GM12873 (cell line): ENCODE measurements around the gene CMIP.

Experiments
- CTCF ChIP-seq: IDR thresholded peaks from 2 replicates; pipeline ENCODE4 v1.5.1; 2012; ENCODE audit warnings: low read depth, mild to moderate bottlenecking, moderate library complexity, low read length, control low read depth; ENCODE audit not compliant: insufficient read depth; ENCODE audit errors: missing control alignments

The CMIP gene

DNA sequence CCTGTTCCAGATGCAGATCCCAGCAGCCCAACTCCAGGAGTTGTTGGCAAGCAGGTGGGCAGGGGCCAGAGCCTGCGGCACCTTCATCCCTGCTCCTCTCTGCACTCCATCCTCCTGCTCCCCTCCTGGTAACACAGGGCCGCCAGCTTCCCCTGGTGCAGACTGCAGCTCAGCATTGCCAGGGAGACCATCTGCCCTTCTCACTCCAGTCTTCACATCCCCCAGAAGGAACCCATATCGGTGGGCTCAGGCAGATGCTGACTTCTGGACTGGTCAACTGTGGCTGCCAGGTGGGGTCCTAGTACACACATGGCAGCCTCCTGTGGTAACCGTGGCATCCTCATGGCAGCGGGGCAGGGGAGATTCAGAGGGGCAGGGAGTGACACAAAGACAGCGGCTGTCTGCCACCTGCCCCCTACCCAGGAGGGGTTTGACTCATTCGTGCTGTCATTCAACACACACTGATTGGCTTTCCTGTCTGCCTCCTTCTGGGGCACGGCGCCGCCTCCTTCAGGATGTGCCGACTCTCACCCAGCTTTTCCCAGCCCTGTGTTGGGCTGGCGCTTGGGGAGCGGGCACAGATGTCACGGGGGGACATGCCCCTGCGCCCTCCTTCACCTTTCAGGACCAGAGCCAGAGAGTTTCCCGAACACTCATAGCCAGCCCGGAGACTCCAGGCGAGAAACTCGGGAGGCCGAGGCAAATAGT lies 120.9 kb downstream of the CMIP start:
- TF ChIP-seq CTCF, result no peak

DNA sequence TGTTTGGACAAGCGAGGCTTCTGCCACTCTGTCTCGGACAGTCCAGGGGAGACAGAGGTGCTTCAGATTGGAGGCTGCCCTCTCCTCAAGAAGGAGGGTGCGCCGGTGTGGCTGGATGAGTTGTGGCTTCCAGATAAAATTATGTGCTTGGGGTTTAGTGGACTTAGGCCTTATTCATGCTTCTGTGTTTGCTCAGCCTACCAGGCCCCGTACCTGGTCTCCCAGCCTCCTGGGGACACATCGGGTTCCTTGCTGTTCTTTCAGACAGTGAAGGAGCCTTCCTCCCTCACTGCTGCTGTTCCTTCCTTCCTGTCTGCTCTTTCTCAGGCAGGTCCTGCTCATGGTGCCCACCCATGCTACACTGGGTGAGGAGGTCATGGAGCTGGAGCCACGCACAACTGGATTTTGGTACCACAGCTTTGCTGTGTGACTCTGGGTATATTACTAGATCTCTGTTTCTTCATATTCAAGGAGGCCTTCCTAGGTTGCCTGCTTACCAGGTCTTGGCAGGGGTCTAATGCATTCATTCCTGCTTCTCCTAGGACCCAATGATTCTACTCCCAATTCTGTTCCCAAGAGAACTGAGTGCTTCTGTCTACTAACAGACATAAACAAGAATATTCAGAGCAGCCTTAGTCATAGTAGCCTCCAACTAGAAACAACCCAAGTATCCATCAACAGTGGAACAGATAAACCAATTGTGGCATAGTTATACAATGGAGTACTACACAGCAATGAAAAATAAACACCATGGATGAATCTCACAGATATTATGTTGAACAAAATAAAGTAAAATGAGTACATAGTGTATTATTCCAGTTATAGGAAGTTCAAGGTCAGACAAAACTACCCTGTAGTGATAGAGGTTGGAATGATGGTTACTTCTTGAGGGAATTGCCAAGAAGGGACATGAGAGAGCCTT lies 121.7 kb downstream of the CMIP start:
- no peak for TF ChIP-seq CTCF

DNA sequence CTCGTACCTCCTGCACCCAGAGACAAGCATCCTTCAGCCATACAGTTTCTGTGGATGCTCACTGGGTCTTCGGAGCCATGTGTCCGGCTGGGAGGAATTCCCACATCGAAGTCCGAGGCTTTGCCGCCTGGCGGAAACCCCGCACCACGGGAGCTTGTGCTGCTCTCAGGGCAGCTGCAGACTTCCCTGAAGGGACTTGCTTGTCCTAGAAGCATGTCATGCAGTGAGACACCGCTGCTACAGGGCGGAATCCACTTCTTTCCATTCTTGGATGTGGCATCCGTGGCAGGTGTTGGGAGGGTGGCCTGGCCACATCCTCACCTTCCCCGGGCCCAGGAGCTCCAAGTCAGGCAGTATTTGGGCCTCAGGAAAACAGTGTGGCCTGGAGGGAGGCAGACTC lies 122.5 kb downstream of the CMIP start:
- no peak for TF ChIP-seq CTCF

DNA sequence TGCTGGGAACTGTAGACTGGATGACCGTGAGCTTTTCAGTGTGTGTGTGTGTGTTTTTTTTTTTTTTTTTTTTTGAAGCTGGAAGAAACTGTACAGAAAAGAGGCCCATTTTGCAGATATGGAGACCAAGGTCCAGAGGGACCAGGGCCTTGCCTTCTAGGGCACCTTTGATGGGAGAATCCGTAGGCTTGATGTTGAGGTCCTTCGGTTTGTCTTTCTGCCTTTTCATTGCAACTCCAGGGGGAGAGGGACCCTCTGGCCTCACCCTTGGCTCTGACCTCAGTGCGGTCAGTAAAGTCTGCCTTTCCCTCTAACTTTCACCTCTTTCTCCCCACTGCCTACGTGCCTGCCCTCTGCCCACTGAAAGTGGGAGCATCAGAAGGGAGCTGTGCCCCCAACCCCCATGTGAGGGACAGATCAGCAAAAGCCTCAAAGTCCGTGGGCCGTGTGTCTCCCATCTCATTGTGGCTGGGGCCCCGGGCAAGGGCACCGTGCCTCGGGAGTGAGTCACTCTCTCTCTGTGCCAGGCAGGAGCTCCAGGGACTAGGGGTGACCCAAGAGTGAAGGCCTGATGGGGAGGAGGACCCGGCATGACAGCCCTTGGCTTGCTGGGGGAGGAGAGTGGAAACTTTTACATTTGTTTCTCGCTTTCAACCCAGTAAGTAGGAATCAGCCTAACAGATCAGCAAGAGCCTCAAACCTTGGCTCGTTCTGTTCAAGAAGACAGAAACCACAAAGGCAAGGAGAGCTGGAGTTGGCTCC lies 123.6 kb downstream of the CMIP start:
- TF ChIP-seq CTCF, result no peak

DNA sequence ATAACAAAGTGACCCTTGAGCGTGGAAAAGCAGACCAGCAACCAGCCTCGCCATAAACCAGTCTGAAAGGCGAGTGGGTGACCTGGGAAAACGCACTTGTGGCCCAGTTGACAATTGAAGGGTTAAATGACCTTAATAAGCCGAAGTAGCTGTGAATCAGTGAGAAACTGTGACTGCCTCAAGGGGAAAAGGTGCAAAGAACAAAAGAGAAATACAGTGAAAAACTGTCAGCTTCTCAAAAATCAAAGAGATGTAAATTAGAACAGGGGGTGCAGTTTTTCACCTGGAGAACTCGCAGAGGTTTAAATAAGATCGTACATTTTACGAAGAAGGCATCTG lies 124.1 kb downstream of the CMIP start:
- no peak for TF ChIP-seq CTCF

- TF ChIP-seq CTCF, result no peak
Observed at GRCh38 chr16:81569361-81570034, 124.9 kb downstream of the CMIP start.
